ENCODE results near the gene DLG2. TPM values are rescaled to one million over a fixed set of nuclear protein-coding genes. Genes with fewer than 3 reads are reported as not detected.

The DLG2 gene
- total and polyA plus RNA-seq, 9 of the 15 experiments (the other 6 are each of a cell fraction or from before 2014, with no cell fraction given) = 0.52 to 1.6 (median 0.95) TPM

GRCh38 chr11:83477772-83478171, 2149.4 kb downstream of the DLG2 start (continued):
- TF ChIP-seq ZNF778 (CRISPR knock-in tag; IDR thresholded peaks at IDR 0.05) = no peak

- no peak for DNase-seq (ENCODE audit: extremely low read depth in 1 of 4, low spot score in 3 of 4)
- in situ Hi-C loops (cut with MboI) = no loop called here
- no TSS peak for BruUV-seq (replicated peaks)
These were observed 2151.4 kb downstream of the DLG2 start for GRCh38 chr11:83475760-83476159.

GRCh38 chr11:83473743-83474142, 2153.4 kb downstream of the DLG2 start:
- FAIRE-seq = no peak
- H3K27me3 ChIP-seq (ENCODE audit: control insufficient read depth in 2 of 2, insufficient read depth in 2 of 2, low read length in 2 of 2) = no peaks in the 10 kb centered on the region
- no peaks in the 10 kb centered on the region for H4K20me1 ChIP-seq (replicated peaks; ENCODE audit: control insufficient read depth, insufficient read depth, low read length)
- in situ Hi-C loops (cut with MboI) (no loop called here), intact Hi-C loops (cut with micrococcal nuclease) (no loop called here)
- H3K4me3 ChIP-seq = no peak overlapping the region
- no peak overlapping the region for H2AFZ ChIP-seq (ENCODE audit: low read depth, low read length)
- POLR2A ChIA-PET = interaction anchor here (0.6 kb wide), 1 partner anchor 130 kb away, joined by 3 read pairs; no protein-coding TSS in a partner anchor
- no TSS peak for BruUV-seq (replicated peaks)
- no peak for DNase-seq (ENCODE audit: extremely low read depth in 1 of 4, low spot score in 3 of 4)
- no peak overlapping the region for H3K4me2 ChIP-seq (ENCODE audit: insufficient read depth, low read length)
- H3K27ac ChIP-seq (ENCODE audit: extremely low read depth, low read depth, low read length) = no peak overlapping the region
- no peak overlapping the region for H3K9ac ChIP-seq (ENCODE audit: insufficient read depth in 1 of 2, low read depth in 2 of 2, low read length in 2 of 2)
- no peaks in the 10 kb centered on the region for H3K36me3 ChIP-seq (ENCODE audit: control insufficient read depth, insufficient read depth, low read length)
- H3K9me3 ChIP-seq (replicated peaks; ENCODE audit: control insufficient read depth, insufficient read depth, low read depth, low read length) = no peaks in the 10 kb centered on the region
- H3K79me2 ChIP-seq (ENCODE audit: control insufficient read depth, insufficient read depth, low read length) = no peaks in the 10 kb centered on the region
- no peaks in the 10 kb centered on the region for H3K4me1 ChIP-seq (replicated peaks in 1 of 2; ENCODE audit: control insufficient read depth in 2 of 2, insufficient read depth in 2 of 2, low read length in 2 of 2)
- ATAC-seq = no peak
- no peaks in the 10 kb centered on the region for H3K9me1 ChIP-seq (ENCODE audit: control insufficient read depth, insufficient read depth, low read length)
- 3% methylated on average over 3 of the region's 3 CpGs for WGBS (ENCODE audit: insufficient coverage, low coverage, missing lambda C conversion rate)
- CTCF ChIA-PET (ENCODE audit: low intra/inter-chr PET ratio) = no interaction called here
- no peak for TF ChIP-seq RFX5 (IDR thresholded peaks at IDR 0.05; ENCODE audit: low read depth, low read length)
- TF ChIP-seq POU5F1 (IDR thresholded peaks at IDR 0.05; ENCODE audit: borderline replicate concordance, low read depth, low read length, partially characterized antibody) = no peak
- TF ChIP-seq ZNF41 (CRISPR knock-in tag; conservative IDR thresholded peaks at IDR 0.05) = no peak
- TF ChIP-seq PHF20 (IDR thresholded peaks at IDR 0.05; ENCODE audit: partially characterized antibody) = no peak
- TF ChIP-seq ZFP30 (CRISPR knock-in tag; IDR thresholded peaks at IDR 0.05; ENCODE audit: borderline replicate concordance) = no peak
- TF ChIP-seq TSC22D4 (tag; IDR thresholded peaks at IDR 0.05) = no peak
- TF ChIP-seq E2F3 (CRISPR knock-in tag; IDR thresholded peaks at IDR 0.05) = no peak
- TF ChIP-seq STAT6 (CRISPR knock-in tag; IDR thresholded peaks at IDR 0.05) = no peak
- TF ChIP-seq SREBF2 (CRISPR knock-in tag; IDR thresholded peaks at IDR 0.05) = no peak
- TF ChIP-seq FIP1L1 (IDR thresholded peaks at IDR 0.05; ENCODE audit: low read depth, low read length, poor library complexity, severe bottlenecking) = no peak
- no peak for TF ChIP-seq TAF15 (IDR thresholded peaks at IDR 0.05; ENCODE audit: low read depth, low read length)
- TF ChIP-seq CBFB (CRISPR knock-in tag; IDR thresholded peaks at IDR 0.05) = no peak
- no peak for TF ChIP-seq BCL6 (CRISPR knock-in tag; IDR thresholded peaks at IDR 0.05)

More at GRCh38 chr11:83475760-83476159, 2151.4 kb downstream of the DLG2 start:
- TF ChIP-seq ZNF830 (CRISPR knock-in tag; IDR thresholded peaks at IDR 0.05) (no peak), ZFX (CRISPR knock-in tag; IDR thresholded peaks at IDR 0.05) (no peak)
- 2% methylated on average over 3 of the region's 3 CpGs for WGBS (ENCODE audit: insufficient coverage, low coverage, missing lambda C conversion rate)
- no peak overlapping the region for H3K9ac ChIP-seq (ENCODE audit: insufficient read depth in 1 of 2, low read depth in 2 of 2, low read length in 2 of 2)
- no peak overlapping the region for H2AFZ ChIP-seq (ENCODE audit: low read depth, low read length)
- no peaks in the 10 kb centered on the region for H3K36me3 ChIP-seq (ENCODE audit: control insufficient read depth, insufficient read depth, low read length)
- ChIA-PET POLR2A (no interaction called here), CTCF (ENCODE audit: low intra/inter-chr PET ratio) (no interaction called here)
- H3K79me2 ChIP-seq (ENCODE audit: control insufficient read depth, insufficient read depth, low read length) = no peaks in the 10 kb centered on the region
- intact Hi-C loops (cut with micrococcal nuclease) = no loop called here
- no peaks in the 10 kb centered on the region for H3K4me1 ChIP-seq (replicated peaks in 1 of 2; ENCODE audit: control insufficient read depth in 2 of 2, insufficient read depth in 2 of 2, low read length in 2 of 2)
- ATAC-seq (no peak), FAIRE-seq (no peak)
- no peaks in the 10 kb centered on the region for H4K20me1 ChIP-seq (replicated peaks; ENCODE audit: control insufficient read depth, insufficient read depth, low read length)
- H3K9me3 ChIP-seq (replicated peaks; ENCODE audit: control insufficient read depth, insufficient read depth, low read depth, low read length) = no peaks in the 10 kb centered on the region
- H3K9me1 ChIP-seq (ENCODE audit: control insufficient read depth, insufficient read depth, low read length) = no peaks in the 10 kb centered on the region
- no peak overlapping the region for H3K4me3 ChIP-seq
- H3K27ac ChIP-seq (ENCODE audit: extremely low read depth, low read depth, low read length) = no peak overlapping the region
- no peaks in the 10 kb centered on the region for H3K27me3 ChIP-seq (ENCODE audit: control insufficient read depth in 2 of 2, insufficient read depth in 2 of 2, low read length in 2 of 2)
- H3K4me2 ChIP-seq (ENCODE audit: insufficient read depth, low read length) = no peak overlapping the region

Measured in K562 (cell line).